Measurements from ENCODE around the gene ADAP2.

ADAP2 gene

GRCh38 chr17:30915833-30916611 is 5.7 kb upstream of the ADAP2 start:
- TF ChIP-seq PAX5 (IDR thresholded peaks at IDR 0.05; ENCODE audit: insufficient read depth, low read length, severe bottlenecking) (no peak), TAF1 (IDR thresholded peaks at IDR 0.05; ENCODE audit: low read depth, low read length) (no peak), POU2F2 (IDR thresholded peaks at IDR 0.05; ENCODE audit: low read depth, low read length) (no peak), POLR2AphosphoS5 (IDR thresholded peaks at IDR 0.05; ENCODE audit: low read depth, low read length) (no peak), SPI1 (IDR thresholded peaks at IDR 0.05; ENCODE audit: low read depth, low read length) (no peak), POLR2A (IDR thresholded peaks at IDR 0.05; ENCODE audit: low read depth, low read length) (no peak)
- DNase-seq (ENCODE audit: insufficient read length, low spot score) (no peak), FAIRE-seq (no peak)

GRCh38 chr17:30917050-30917449 is 4.7 kb upstream of the ADAP2 start:
- no peak for TF ChIP-seq PAX5 (IDR thresholded peaks at IDR 0.05; ENCODE audit: insufficient read depth, low read length, severe bottlenecking)
- no peak for TF ChIP-seq POLR2A (IDR thresholded peaks at IDR 0.05; ENCODE audit: low read depth, low read length)
- no peak for TF ChIP-seq POU2F2 (IDR thresholded peaks at IDR 0.05; ENCODE audit: low read depth, low read length)
- TF ChIP-seq TAF1 (IDR thresholded peaks at IDR 0.05; ENCODE audit: low read depth, low read length) = no peak
- TF ChIP-seq POLR2AphosphoS5 (IDR thresholded peaks at IDR 0.05; ENCODE audit: low read depth, low read length) = no peak
- TF ChIP-seq SPI1 (IDR thresholded peaks at IDR 0.05; ENCODE audit: low read depth, low read length) = no peak
- DNase-seq (ENCODE audit: insufficient read length, low spot score) (no peak), FAIRE-seq (no peak)

DNA sequence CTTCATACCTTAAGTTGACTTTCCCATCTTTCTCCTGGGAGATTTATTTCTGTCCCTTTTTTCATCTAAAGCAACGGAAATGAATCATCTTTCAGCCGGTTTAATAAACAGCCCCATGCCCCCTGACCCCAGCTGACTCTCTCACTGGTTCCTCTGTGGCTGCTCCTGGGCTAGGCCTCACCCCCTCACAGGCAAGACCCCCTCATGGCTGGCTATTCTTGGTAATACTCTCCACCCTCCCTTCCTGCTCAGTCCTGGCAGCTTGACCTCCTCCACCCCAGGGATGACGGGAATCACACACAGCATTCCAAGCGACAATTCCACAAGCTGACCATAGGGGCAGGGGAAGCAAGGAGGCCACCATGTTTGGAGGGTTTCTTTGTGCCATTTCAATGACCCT is 1.5 kb upstream of the ADAP2 start:
- no peak for DNase-seq (ENCODE audit: insufficient read length, low spot score)
- no peak for TF ChIP-seq SPI1 (IDR thresholded peaks at IDR 0.05; ENCODE audit: low read depth, low read length)
- no peak for TF ChIP-seq POLR2A (IDR thresholded peaks at IDR 0.05; ENCODE audit: low read depth, low read length)
- no peak for TF ChIP-seq PAX5 (IDR thresholded peaks at IDR 0.05; ENCODE audit: insufficient read depth, low read length, severe bottlenecking)
- FAIRE-seq = no peak

GRCh38 chr17:30920683-30921543 is 832 bp upstream of the ADAP2 start:
- DNase-seq (ENCODE audit: insufficient read length, low spot score) = no peak
- no peak for TF ChIP-seq TAF1 (IDR thresholded peaks at IDR 0.05; ENCODE audit: low read depth, low read length)
- TF ChIP-seq POU2F2 (IDR thresholded peaks at IDR 0.05; ENCODE audit: low read depth, low read length) = no peak
- no peak for TF ChIP-seq POLR2A (IDR thresholded peaks at IDR 0.05; ENCODE audit: low read depth, low read length)
- no peak for TF ChIP-seq PAX5 (IDR thresholded peaks at IDR 0.05; ENCODE audit: insufficient read depth, low read length, severe bottlenecking)
- TF ChIP-seq SPI1 (IDR thresholded peaks at IDR 0.05; ENCODE audit: low read depth, low read length) = peak; percentile 54
- FAIRE-seq = peak; percentile 64

- FAIRE-seq = no peak
Observed at GRCh38 chr17:30922235-30923030, 688 bp downstream of the ADAP2 start.

DNA sequence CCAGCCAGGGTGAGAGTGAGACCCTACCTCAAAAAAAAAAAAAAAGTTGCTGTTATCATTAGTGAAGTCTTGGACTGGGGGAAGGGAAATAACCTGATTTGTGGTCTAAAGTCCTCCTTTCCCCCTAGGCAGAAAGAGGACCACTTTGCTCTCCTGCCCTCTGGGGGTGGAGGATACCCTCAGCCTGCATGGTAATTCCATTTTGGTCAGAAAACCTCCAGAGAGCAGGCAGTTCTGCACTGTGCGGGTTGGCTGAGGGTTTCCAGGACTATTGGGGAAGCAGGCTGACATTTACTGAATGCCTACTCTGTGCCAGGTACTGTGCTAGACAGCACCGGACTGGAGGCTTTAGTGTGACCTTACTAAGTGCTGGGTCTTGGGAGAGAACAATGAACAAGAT is 2.6 kb downstream of the ADAP2 start:
- DNase-seq (ENCODE audit: insufficient read length, low spot score) (no peak), FAIRE-seq (no peak)

More at GRCh38 chr17:30922235-30923030, 688 bp downstream of the ADAP2 start:
- DNase-seq (ENCODE audit: insufficient read length, low spot score) = peak; percentile 50
- TF ChIP-seq POLR2A (IDR thresholded peaks at IDR 0.05; ENCODE audit: low read depth, low read length) (no peak), PAX5 (IDR thresholded peaks at IDR 0.05; ENCODE audit: insufficient read depth, low read length, severe bottlenecking) (no peak), POLR2AphosphoS5 (IDR thresholded peaks at IDR 0.05; ENCODE audit: low read depth, low read length) (no peak), POU2F2 (IDR thresholded peaks at IDR 0.05; ENCODE audit: low read depth, low read length) (no peak), TAF1 (IDR thresholded peaks at IDR 0.05; ENCODE audit: low read depth, low read length) (no peak), SPI1 (IDR thresholded peaks at IDR 0.05; ENCODE audit: low read depth, low read length) (no peak)

DNA sequence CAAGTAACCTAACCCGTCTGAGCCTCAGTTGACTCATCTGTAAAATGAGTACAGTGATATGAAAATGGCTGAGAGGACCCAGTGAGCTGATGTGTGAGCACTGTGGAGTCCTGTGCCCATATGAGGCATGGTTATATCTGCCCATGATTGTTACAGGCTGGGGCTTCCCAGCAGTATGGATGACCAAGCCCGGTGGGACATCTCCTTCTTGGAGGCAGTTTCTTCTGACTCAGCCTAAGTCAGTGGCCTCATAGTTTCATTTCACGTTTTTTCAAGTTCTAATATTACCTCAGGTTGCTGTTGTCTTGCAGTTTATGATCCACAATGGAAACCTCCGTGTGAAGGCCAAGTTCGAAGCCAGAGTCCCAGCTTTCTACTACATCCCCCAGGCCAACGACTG is 4.8 kb downstream of the ADAP2 start:
- DNase-seq (ENCODE audit: insufficient read length, low spot score) = no peak
- TF ChIP-seq POU2F2 (IDR thresholded peaks at IDR 0.05; ENCODE audit: low read depth, low read length) = no peak
- no peak for TF ChIP-seq POLR2A (IDR thresholded peaks at IDR 0.05; ENCODE audit: low read depth, low read length)
- no peak for TF ChIP-seq POLR2AphosphoS5 (IDR thresholded peaks at IDR 0.05; ENCODE audit: low read depth, low read length)
- TF ChIP-seq TAF1 (IDR thresholded peaks at IDR 0.05; ENCODE audit: low read depth, low read length) = no peak
- peak; percentile 41 for TF ChIP-seq SPI1 (IDR thresholded peaks at IDR 0.05; ENCODE audit: low read depth, low read length)
- TF ChIP-seq PAX5 (IDR thresholded peaks at IDR 0.05; ENCODE audit: insufficient read depth, low read length, severe bottlenecking) = no peak
- FAIRE-seq = peak; percentile 55

More for the DNA sequence above, 2.6 kb downstream of the ADAP2 start:
- no peak for TF ChIP-seq TAF1 (IDR thresholded peaks at IDR 0.05; ENCODE audit: low read depth, low read length)

- no peak for FAIRE-seq
- no peak for DNase-seq (ENCODE audit: insufficient read length, low spot score)
- TF ChIP-seq POLR2A (IDR thresholded peaks at IDR 0.05; ENCODE audit: low read depth, low read length) = no peak
- no peak for TF ChIP-seq PAX5 (IDR thresholded peaks at IDR 0.05; ENCODE audit: insufficient read depth, low read length, severe bottlenecking)
- no peak for TF ChIP-seq TAF1 (IDR thresholded peaks at IDR 0.05; ENCODE audit: low read depth, low read length)
- TF ChIP-seq POLR2AphosphoS5 (IDR thresholded peaks at IDR 0.05; ENCODE audit: low read depth, low read length) = no peak
- no peak for TF ChIP-seq POU2F2 (IDR thresholded peaks at IDR 0.05; ENCODE audit: low read depth, low read length)
- no peak for TF ChIP-seq SPI1 (IDR thresholded peaks at IDR 0.05; ENCODE audit: low read depth, low read length)
Observed at GRCh38 chr17:30927756-30928155, 6.0 kb downstream of the ADAP2 start.

DNA sequence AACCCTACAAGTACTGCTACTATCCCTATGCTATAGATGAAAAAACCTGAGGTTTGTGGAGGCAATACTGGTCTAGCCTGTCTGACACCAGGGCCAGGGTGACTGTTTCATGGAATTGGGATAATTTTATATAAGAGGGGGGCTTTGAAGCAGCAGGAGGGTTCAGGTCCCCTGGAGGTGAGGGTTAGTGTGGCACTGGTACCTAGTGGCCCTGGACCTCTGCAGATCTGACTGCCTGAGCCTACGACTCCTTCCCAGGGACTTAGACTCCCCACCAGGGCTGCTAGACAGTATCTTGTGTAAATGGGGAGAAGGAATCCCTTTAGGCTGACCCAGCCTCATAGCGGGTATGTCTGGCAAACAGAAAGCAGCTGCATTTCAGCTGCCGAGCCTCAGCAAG is 6.8 kb downstream of the ADAP2 start:
- DNase-seq (ENCODE audit: insufficient read length, low spot score) (no peak), FAIRE-seq (no peak)
- TF ChIP-seq SPI1 (IDR thresholded peaks at IDR 0.05; ENCODE audit: low read depth, low read length) (no peak), TAF1 (IDR thresholded peaks at IDR 0.05; ENCODE audit: low read depth, low read length) (no peak), POLR2A (IDR thresholded peaks at IDR 0.05; ENCODE audit: low read depth, low read length) (no peak), POU2F2 (IDR thresholded peaks at IDR 0.05; ENCODE audit: low read depth, low read length) (no peak), PAX5 (IDR thresholded peaks at IDR 0.05; ENCODE audit: insufficient read depth, low read length, severe bottlenecking) (no peak), POLR2AphosphoS5 (IDR thresholded peaks at IDR 0.05; ENCODE audit: low read depth, low read length) (no peak)
